HepG2 (cell line): ENCODE results near the gene IL27RA. TPM values are rescaled to one million over a fixed set of nuclear protein-coding genes. Genes with fewer than 3 reads are reported as not detected.

Experiments used
- CHD2 ChIP-seq: IDR thresholded peaks from 2 replicates; pipeline ENCODE4 v1.6.1; 2011; ENCODE audit warnings: low read depth, low read length, improper control_type of control experiment
- DMTF1 ChIP-seq: sonication (generic); formaldehyde crosslinking; IDR thresholded peaks from 2 replicates; pipeline ENCODE4 v1.4.0; 2020; ENCODE audit warnings: mild to moderate bottlenecking, missing genetic modification reagents
- E2F2 ChIP-seq: sonication (generic); formaldehyde crosslinking; IDR thresholded peaks from 2 replicates; pipeline ENCODE4 v1.4.0; 2020; ENCODE audit warnings: missing genetic modification reagents, borderline replicate concordance
- ETV6 ChIP-seq: sonication (generic); formaldehyde crosslinking; conservative IDR thresholded peaks from 2 replicates; pipeline ENCODE4 v1.4.0; 2020; ENCODE audit warnings: missing genetic modification reagents
- FOXK2 ChIP-seq: fragments of 450-650 bp; IDR thresholded peaks from 2 replicates; pipeline ENCODE4 v1.6.1; 2016
- HDAC6 ChIP-seq: fragments of 200-600 bp; sonication (generic); IDR thresholded peaks from 2 replicates; pipeline ENCODE4 v1.7.0; 2017; ENCODE audit warnings: mild to moderate bottlenecking, antibody characterized with exemption, low read length, low read depth
- HMGA1 ChIP-seq: sonication (generic); formaldehyde crosslinking; conservative IDR thresholded peaks from 2 replicates; pipeline ENCODE4 v1.4.0; 2020; ENCODE audit warnings: missing genetic modification reagents
- HNRNPH1 ChIP-seq: fragments of 200-400 bp; formaldehyde crosslinking; optimal IDR thresholded peaks from 2 replicates; pipeline ENCODE3; 2017; ENCODE audit warnings: mild to moderate bottlenecking, low read depth, low read length
- HOXA7 ChIP-seq: sonication (generic); formaldehyde crosslinking; IDR thresholded peaks from 2 replicates; pipeline ENCODE4 v1.8.1; 2022; ENCODE audit warnings: mild to moderate bottlenecking, missing genetic modification reagents, moderate library complexity
- JUND ChIP-seq: sonication (generic); formaldehyde crosslinking; IDR thresholded peaks from 2 replicates; pipeline ENCODE4 v1.8.0; 2022; ENCODE audit warnings: mild to moderate bottlenecking, missing genetic modification reagents
- MED1 ChIP-seq: sonication (generic); formaldehyde crosslinking; IDR thresholded peaks from 2 replicates; pipeline ENCODE4 v1.4.0; 2020; ENCODE audit warnings: missing genetic modification reagents
- NR2F1 ChIP-seq, 2 experiments: fragments of 450-650 bp in 1 of 2; formaldehyde crosslinking in 1 of 2; IDR thresholded peaks; 2 replicates each; pipeline versions ENCODE4 v1.5.0 to v1.6.1; 2016 to 2020; ENCODE audit warnings: mild to moderate bottlenecking in 1 of 2, missing compliant biosample characterization in 1 of 2, missing genetic modification reagents in 1 of 2, moderate library complexity in 1 of 2
- PITX1 ChIP-seq: sonication (generic); formaldehyde crosslinking; IDR thresholded peaks from 2 replicates; pipeline ENCODE4 v1.5.1; 2020; ENCODE audit warnings: mild to moderate bottlenecking, missing genetic modification reagents
- POLR2G ChIP-seq: fragments of 200-400 bp; formaldehyde crosslinking; IDR thresholded peaks from 2 replicates; pipeline ENCODE4 v1.6.1; 2018; ENCODE audit warnings: mild to moderate bottlenecking, low read depth, low read length, moderate library complexity
- SNAI1 ChIP-seq: sonication (generic); formaldehyde crosslinking; IDR thresholded peaks from 2 replicates; pipeline ENCODE4 v1.5.0; 2020; ENCODE audit warnings: mild to moderate bottlenecking, missing genetic modification reagents, borderline replicate concordance
- SPEN ChIP-seq: sonication (generic); formaldehyde crosslinking; IDR thresholded peaks from 2 replicates; pipeline ENCODE4 v1.5.1; 2020; ENCODE audit warnings: low read depth, mild to moderate bottlenecking, missing genetic modification reagents
- ZFP36 ChIP-seq: fragments of 150-350 bp; IDR thresholded peaks from 2 replicates; pipeline ENCODE4 v1.6.1; 2018; ENCODE audit warnings: borderline replicate concordance, low read length, low read depth; ENCODE audit not compliant: partially characterized antibody
- ZFX ChIP-seq: sonication (generic); formaldehyde crosslinking; IDR thresholded peaks from 2 replicates; pipeline ENCODE4 v1.4.0; 2020; ENCODE audit warnings: mild to moderate bottlenecking, low read depth, missing genetic modification reagents, moderate library complexity
- ZNF260 ChIP-seq: sonication (generic); formaldehyde crosslinking; IDR thresholded peaks from 2 replicates; pipeline ENCODE4 v1.4.0; 2020; ENCODE audit warnings: missing genetic modification reagents, low read depth, mild to moderate bottlenecking, borderline replicate concordance
- ZNF343 ChIP-seq: sonication (generic); formaldehyde crosslinking; IDR thresholded peaks from 2 replicates; pipeline ENCODE4 v1.4.0; 2020; ENCODE audit warnings: mild to moderate bottlenecking, missing genetic modification reagents
- ZNF616 ChIP-seq: sonication (generic); formaldehyde crosslinking; IDR thresholded peaks from 2 replicates; pipeline ENCODE4 v1.5.0; 2020; ENCODE audit warnings: low read depth, mild to moderate bottlenecking, missing genetic modification reagents
- ZNF816 ChIP-seq: sonication (generic); formaldehyde crosslinking; IDR thresholded peaks from 2 replicates; pipeline ENCODE4 v1.8.0; 2022; ENCODE audit warnings: missing genetic modification reagents, mild to moderate bottlenecking, borderline replicate concordance
- polyA plus RNA-seq, 8 experiments: library from polyadenylated mRNA; depleted of rRNA in 3 of 8; stranded (reverse) in 7 of 8; unstranded in 1 of 8; fragments of >200 nt; fragmentation: Illumina TruSeq in 4 of 8; extraction: Trizol in 4 of 8; gene quantifications; 2 replicates each; pipeline versions ENCODE4 v1.2.1 to v1.2.3, GENCODE V29; 2011 to 2016; ENCODE audit warnings: low read depth in 4 of 8, missing spikeins in 1 of 8, mixed read lengths in 1 of 8; ENCODE audit not compliant: insufficient read depth in 1 of 8
- total RNA-seq, 5 experiments: library from RNA; depleted of rRNA; stranded (reverse); fragments of >200 nt; fragmentation: Illumina TruSeq; extraction: Trizol; gene quantifications; 2 replicates each; pipeline ENCODE4 v1.2.3, GENCODE V29; 2016; ENCODE audit warnings: low read depth in 1 of 5
- TF ChIP-seq, protein P1 (sequence below): sonication (generic); formaldehyde crosslinking; IDR thresholded peaks from 2 replicates; pipeline ENCODE4 v1.4.0; 2020; ENCODE audit warnings: missing genetic modification reagents, borderline replicate concordance

Gene IL27RA
- total and polyA plus RNA-seq, 2 of the 13 experiments (the other 11 are each of a cell fraction or from before 2014, with no cell fraction given) = 3.5 to 8.1 TPM

DNA sequence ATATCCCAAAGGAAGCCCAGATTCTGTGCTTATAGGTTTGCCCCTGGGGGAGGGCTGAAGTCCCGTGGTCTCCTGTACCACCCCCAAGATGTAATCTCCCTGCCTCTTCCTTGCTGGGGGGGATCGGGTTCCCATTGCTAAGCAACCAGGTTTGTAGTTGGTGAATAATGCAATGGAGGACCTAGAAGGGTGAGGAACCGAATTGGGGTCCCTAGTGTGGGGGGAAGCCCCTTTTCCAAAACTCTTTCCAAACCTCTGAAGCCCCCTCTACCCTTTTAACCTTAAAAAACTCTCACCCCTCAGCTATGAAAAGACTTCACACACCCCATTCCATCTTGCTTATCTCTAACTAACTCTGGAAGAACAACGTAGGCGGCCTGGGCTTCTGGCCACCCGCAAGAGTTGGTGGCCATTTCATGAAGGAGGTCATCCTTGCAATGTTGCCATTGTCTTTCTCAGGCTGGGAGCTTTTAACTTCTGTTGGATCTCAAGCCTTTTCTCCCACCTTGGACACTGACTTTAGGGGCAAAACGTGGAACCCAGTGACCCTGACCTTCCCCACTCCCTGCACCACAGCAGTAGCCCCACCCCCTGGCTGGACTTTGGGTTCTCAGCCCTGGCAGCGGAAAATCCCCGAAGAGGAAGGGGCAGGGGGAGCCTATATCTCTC, 29.7 kb downstream of the IL27RA start (continued):
- TF ChIP-seq NR2F1 (CRISPR knock-in tag; IDR thresholded peaks at IDR 0.05) = peak; percentile 77 to 84
- TF ChIP-seq ZNF260 = no peak
- no peak for TF ChIP-seq FOXK2
- no peak for TF ChIP-seq PITX1 (CRISPR knock-in tag)
- TF ChIP-seq, protein P1, sequence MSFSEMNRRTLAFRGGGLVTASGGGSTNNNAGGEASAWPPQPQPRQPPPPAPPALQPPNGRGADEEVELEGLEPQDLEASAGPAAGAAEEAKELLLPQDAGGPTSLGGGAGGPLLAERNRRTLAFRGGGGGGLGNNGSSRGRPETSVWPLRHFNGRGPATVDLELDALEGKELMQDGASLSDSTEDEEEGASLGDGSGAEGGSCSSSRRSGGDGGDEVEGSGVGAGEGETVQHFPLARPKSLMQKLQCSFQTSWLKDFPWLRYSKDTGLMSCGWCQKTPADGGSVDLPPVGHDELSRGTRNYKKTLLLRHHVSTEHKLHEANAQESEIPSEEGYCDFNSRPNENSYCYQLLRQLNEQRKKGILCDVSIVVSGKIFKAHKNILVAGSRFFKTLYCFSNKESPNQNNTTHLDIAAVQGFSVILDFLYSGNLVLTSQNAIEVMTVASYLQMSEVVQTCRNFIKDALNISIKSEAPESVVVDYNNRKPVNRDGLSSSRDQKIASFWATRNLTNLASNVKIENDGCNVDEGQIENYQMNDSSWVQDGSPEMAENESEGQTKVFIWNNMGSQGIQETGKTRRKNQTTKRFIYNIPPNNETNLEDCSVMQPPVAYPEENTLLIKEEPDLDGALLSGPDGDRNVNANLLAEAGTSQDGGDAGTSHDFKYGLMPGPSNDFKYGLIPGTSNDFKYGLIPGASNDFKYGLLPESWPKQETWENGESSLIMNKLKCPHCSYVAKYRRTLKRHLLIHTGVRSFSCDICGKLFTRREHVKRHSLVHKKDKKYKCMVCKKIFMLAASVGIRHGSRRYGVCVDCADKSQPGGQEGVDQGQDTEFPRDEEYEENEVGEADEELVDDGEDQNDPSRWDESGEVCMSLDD (CRISPR knock-in tag) = peak; percentile 54; the same call in 1 of the 2 replicates
- no peak for TF ChIP-seq ZFP36
- no peak for TF ChIP-seq HDAC6
- no peak for TF ChIP-seq DMTF1
- peak; percentile 68 for TF ChIP-seq POLR2G
- no peak for TF ChIP-seq JUND (CRISPR knock-in tag)
- TF ChIP-seq E2F2 = no peak
- TF ChIP-seq SNAI1 = no peak
- no peak for TF ChIP-seq HOXA7
- no peak for TF ChIP-seq HNRNPH1
- 0 out of 2 replicates have a peak, but pooled peaks have one; percentile 46 for TF ChIP-seq MED1 (CRISPR knock-in tag)
- no peak for TF ChIP-seq ETV6
- no peak for TF ChIP-seq SPEN (CRISPR knock-in tag)
- TF ChIP-seq ZNF343 (CRISPR knock-in tag) = no peak
- TF ChIP-seq ZNF616 (CRISPR knock-in tag) = no peak
- TF ChIP-seq CHD2 = no peak
- no peak for TF ChIP-seq HMGA1 (CRISPR knock-in tag)
- no peak for TF ChIP-seq ZNF816 (CRISPR knock-in tag)
- peak; percentile 33 for TF ChIP-seq ZFX (CRISPR knock-in tag)
